ENCODE data around the gene TENT5C. TPM values are rescaled to one million over a fixed set of nuclear protein-coding genes. Genes with fewer than 3 reads are reported as not detected.

Gene TENT5C
- total RNA-seq, 2 donors from 2014 or later: 5.4 to 6.9 TPM

DNA sequence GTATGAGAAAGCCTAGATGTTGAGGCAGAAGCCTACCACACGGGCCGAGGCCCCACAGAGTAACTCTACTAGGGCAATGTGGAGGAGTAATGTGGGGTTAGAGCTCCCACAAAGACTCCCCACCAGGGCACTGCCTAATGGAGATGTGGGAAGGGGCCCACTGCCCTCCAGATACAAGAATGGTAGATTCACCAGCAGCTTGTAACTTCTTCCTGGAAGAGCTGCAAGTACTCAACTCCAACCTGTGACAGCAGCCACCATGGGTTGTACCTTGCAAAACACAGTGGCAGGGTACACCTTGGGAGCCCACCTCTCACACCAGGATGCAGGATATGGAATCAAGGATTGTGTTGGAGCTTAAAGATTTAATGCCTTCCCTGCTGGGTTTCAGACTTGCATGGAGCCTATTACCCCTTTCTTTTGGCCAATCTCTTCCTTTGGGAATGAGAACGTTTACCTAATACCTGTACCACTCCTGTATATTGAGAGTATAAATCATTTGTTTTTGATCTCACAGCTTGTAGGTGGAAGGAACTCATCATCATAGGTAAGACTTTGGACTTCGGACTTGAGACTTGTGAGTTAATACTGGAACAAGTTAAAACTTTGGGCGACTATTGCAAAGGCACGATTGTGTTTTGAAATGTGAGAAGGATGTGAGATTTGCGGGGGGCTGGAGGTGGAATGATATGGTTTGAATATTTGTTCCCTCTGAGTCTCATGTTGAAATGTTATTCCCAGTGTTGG, 57.5 kb downstream of the TENT5C start:
- H3K27me3 ChIP-seq (replicated peaks; ENCODE audit: insufficient read depth): no peaks in the 10 kb centered on the region
- TF ChIP-seq, protein P1, sequence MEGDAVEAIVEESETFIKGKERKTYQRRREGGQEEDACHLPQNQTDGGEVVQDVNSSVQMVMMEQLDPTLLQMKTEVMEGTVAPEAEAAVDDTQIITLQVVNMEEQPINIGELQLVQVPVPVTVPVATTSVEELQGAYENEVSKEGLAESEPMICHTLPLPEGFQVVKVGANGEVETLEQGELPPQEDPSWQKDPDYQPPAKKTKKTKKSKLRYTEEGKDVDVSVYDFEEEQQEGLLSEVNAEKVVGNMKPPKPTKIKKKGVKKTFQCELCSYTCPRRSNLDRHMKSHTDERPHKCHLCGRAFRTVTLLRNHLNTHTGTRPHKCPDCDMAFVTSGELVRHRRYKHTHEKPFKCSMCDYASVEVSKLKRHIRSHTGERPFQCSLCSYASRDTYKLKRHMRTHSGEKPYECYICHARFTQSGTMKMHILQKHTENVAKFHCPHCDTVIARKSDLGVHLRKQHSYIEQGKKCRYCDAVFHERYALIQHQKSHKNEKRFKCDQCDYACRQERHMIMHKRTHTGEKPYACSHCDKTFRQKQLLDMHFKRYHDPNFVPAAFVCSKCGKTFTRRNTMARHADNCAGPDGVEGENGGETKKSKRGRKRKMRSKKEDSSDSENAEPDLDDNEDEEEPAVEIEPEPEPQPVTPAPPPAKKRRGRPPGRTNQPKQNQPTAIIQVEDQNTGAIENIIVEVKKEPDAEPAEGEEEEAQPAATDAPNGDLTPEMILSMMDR (IDR thresholded peaks at IDR 0.05): no peak
- ATAC-seq (ENCODE audit: insufficient number of reproducible peaks, low FRiP score, low read depth) (no peak), DNase-seq (ENCODE audit: low spot score) (no peak)
- H3K4me1 ChIP-seq (ENCODE audit: control insufficient read depth in 1 of 2, low read depth in 2 of 2): no peaks in the 10 kb centered on the region
- H3K36me3 ChIP-seq: no peaks in the 10 kb centered on the region
- H3K9me3 ChIP-seq: no peaks in the 10 kb centered on the region
- H3K27ac ChIP-seq: no peak overlapping the region
- no peak overlapping the region for H3K4me3 ChIP-seq

DNA sequence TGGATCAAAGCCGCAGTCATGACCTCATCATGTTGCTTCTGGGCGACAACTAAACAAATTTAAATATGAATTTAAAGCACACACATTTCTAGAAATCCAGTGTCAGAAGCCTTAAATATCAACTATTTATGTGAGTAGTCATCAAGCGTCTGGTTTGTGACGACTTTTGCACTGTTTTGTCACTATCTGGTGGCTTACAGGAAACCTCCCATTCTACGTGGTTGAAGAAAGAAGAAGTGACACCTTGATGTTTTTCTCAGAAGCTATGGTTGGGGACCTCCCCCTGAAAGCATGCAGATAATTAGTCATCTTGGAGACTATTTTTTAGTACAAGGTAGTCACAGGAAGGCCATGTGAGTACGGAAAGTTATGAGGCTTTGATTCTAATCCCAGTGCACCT, 58.5 kb downstream of the TENT5C start:
- TF ChIP-seq, protein P1 (IDR thresholded peaks at IDR 0.05): no peak
- Histone ChIP-seq H3K9me3 (no peaks in the 10 kb centered on the region), H3K27me3 (replicated peaks; ENCODE audit: insufficient read depth) (no peaks in the 10 kb centered on the region), H3K36me3 (no peaks in the 10 kb centered on the region), H3K4me1 (ENCODE audit: control insufficient read depth in 1 of 2, low read depth in 2 of 2) (peaks cover under 1 to 2% of the 10 kb centered on the region in 2 donors), H3K27ac (no peak overlapping the region), H3K4me3 (no peak overlapping the region)
- ATAC-seq (ENCODE audit: insufficient number of reproducible peaks, low FRiP score, low read depth) (no peak), DNase-seq (ENCODE audit: low spot score) (no peak)

DNA sequence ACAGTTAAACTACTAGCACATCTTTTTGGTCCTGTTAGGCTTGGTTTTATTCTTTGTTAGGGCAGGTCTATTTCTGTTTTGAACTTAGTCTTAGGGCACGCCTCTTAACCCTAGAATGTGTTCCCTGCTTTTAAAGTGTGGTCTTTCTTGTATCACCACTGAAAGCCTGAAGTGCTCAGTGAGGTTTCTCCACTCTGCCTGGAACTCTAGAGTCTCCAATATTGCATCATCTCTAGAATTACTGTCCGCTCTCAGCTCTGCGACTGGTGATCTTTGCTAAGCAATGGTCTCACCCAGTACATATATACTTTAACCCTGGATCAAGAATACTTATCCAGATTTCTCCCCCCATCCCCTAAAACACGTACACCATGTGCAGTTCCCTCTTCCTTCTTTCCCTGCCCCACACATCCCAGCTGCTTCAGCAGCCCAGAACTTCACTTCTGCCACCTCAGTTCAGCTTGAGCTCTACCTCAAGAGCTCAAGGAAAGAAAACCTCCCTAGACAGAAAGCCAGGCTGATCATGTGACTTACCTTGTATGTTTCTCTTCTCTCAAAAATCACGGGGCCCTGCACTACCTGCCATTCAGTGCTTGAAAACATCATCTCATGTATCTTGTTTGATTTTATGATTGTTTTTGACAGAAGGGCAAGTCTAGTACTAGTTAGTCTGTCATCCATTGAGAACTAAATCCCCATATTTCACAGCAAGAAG, 59.9 kb downstream of the TENT5C start:
- Histone ChIP-seq H3K36me3 (no peaks in the 10 kb centered on the region), H3K27me3 (replicated peaks; ENCODE audit: insufficient read depth) (no peaks in the 10 kb centered on the region), H3K4me3 (no peak overlapping the region), H3K4me1 (ENCODE audit: control insufficient read depth in 1 of 2, low read depth in 2 of 2) (peaks cover 2 to 16% of the 10 kb centered on the region in 2 donors), H3K27ac (no peak overlapping the region), H3K9me3 (no peaks in the 10 kb centered on the region)
- TF ChIP-seq, protein P1 (IDR thresholded peaks at IDR 0.05): no peak
- DNase-seq (ENCODE audit: low spot score) (no peak), ATAC-seq (ENCODE audit: insufficient number of reproducible peaks, low FRiP score, low read depth) (no peak)

DNA sequence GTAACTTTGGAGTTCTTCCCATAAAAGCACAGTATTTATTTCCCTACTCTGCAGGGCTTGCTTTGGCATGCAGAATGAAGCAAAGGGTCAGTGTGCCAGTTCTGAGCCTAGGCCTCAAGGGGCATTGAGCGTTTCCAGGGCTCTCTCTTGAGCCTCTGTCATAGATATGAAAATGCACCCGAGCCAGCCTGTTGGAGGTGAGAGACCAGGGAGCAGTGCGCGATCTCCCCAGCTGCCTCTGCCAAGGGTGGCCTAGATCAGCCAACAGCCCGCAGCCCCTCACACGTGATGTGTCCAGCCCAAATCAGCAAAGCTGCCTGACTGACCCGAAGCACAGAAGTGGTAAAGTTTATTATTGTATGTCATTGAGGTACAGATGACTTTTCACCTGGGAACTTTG, 63.7 kb downstream of the TENT5C start:
- H3K36me3 ChIP-seq: no peaks in the 10 kb centered on the region
- H3K4me3 ChIP-seq: no peak overlapping the region
- TF ChIP-seq, protein P1 (IDR thresholded peaks at IDR 0.05): no peak
- no peak for ATAC-seq (ENCODE audit: insufficient number of reproducible peaks, low FRiP score, low read depth)
- peaks cover 5 to 41% of the 10 kb centered on the region in 2 donors for H3K4me1 ChIP-seq (ENCODE audit: control insufficient read depth in 1 of 2, low read depth in 2 of 2)
- DNase-seq (ENCODE audit: low spot score): no peak
- peak overlapping the region in 1 of 2 donors; percentile 29 for H3K27ac ChIP-seq
- H3K9me3 ChIP-seq: no peaks in the 10 kb centered on the region
- no peaks in the 10 kb centered on the region for H3K27me3 ChIP-seq (replicated peaks; ENCODE audit: insufficient read depth)

DNA sequence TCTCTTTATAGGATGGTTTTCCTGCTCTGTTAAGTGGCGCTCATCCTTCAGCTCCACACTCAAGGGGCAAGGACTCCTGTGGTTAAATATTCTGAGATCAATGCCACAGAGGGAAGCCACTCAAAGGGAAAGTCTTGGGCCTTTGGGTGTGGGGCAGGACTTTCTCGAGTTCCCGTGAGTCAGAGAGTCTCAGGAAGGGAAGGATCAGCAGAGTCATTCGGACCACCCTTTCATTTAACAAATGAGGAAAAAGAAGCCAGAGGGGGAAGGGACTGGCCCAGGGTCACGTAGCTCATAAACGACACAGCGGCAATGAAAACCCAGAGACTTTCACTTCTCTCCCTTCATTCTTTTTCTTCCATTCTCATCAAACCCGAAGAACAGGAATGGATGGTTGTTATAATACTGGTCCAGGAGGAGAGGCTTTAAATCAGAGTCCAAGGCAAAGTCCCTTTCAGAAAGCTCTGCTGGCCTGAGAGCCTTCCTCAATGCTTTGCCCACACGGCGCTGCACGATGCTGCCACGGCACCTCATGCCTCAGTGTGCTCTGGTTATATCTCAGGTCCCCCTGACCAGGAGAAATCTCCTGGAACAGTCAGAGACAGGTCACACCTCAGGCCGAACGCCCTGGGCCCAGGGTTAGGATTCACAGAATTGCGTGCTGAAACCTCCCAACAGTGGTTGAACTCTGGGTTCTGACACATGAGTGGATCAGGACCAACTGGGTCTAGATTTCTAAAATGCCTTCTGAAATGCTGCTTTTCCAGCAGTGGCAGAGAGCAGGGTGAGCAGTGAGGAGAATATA, 65.3 kb downstream of the TENT5C start:
- ATAC-seq (ENCODE audit: insufficient number of reproducible peaks, low FRiP score, low read depth) (no peak), DNase-seq (ENCODE audit: low spot score) (no peak)
- TF ChIP-seq, protein P1 (IDR thresholded peaks at IDR 0.05): no peak
- Histone ChIP-seq H3K4me3 (no peak overlapping the region), H3K36me3 (no peaks in the 10 kb centered on the region), H3K9me3 (no peaks in the 10 kb centered on the region), H3K27ac (no peak overlapping the region), H3K4me1 (ENCODE audit: control insufficient read depth in 1 of 2, low read depth in 2 of 2) (peaks cover 8 to 57% of the 10 kb centered on the region in 2 donors), H3K27me3 (replicated peaks; ENCODE audit: insufficient read depth) (no peaks in the 10 kb centered on the region)

All from thoracic aorta (tissue), 2 donors.